ENCODE results near the gene ECM1. TPM values are rescaled to one million over a fixed set of nuclear protein-coding genes. Genes with fewer than 3 reads are reported as not detected.

Gene ECM1
- total RNA-seq, 1 experiment from 2014 or later, result 10.3 TPM

- peaks cover 27% of the 10 kb centered on the region for H3K4me1 ChIP-seq (replicated peaks; ENCODE audit: insufficient read depth)
- no peak for DNase-seq
- no peak overlapping the region for H3K27ac ChIP-seq
- no peaks in the 10 kb centered on the region for H3K9me2 ChIP-seq (ENCODE audit: insufficient read depth)
- H2AFZ ChIP-seq, result no peak overlapping the region
- TF ChIP-seq, protein P1, sequence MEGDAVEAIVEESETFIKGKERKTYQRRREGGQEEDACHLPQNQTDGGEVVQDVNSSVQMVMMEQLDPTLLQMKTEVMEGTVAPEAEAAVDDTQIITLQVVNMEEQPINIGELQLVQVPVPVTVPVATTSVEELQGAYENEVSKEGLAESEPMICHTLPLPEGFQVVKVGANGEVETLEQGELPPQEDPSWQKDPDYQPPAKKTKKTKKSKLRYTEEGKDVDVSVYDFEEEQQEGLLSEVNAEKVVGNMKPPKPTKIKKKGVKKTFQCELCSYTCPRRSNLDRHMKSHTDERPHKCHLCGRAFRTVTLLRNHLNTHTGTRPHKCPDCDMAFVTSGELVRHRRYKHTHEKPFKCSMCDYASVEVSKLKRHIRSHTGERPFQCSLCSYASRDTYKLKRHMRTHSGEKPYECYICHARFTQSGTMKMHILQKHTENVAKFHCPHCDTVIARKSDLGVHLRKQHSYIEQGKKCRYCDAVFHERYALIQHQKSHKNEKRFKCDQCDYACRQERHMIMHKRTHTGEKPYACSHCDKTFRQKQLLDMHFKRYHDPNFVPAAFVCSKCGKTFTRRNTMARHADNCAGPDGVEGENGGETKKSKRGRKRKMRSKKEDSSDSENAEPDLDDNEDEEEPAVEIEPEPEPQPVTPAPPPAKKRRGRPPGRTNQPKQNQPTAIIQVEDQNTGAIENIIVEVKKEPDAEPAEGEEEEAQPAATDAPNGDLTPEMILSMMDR (conservative IDR thresholded peaks at IDR 0.05), result no peak
- no peak for TF ChIP-seq EZH2 (IDR thresholded peaks at IDR 0.05; ENCODE audit: low read depth)
- H3K27me3 ChIP-seq (ENCODE audit: insufficient read depth, low read depth), result no peaks in the 10 kb centered on the region
- H3K79me2 ChIP-seq (ENCODE audit: low read depth), result peaks cover 21% of the 10 kb centered on the region
- no peak overlapping the region for H3K4me3 ChIP-seq
- H3K9me3 ChIP-seq (ENCODE audit: insufficient read depth, low read depth), result no peaks in the 10 kb centered on the region
- no TSS peak for BruUV-seq (replicated peaks)
- no peaks in the 10 kb centered on the region for H4K20me1 ChIP-seq (ENCODE audit: insufficient read depth)
- ChIA-PET POLR2A (ENCODE audit: unreplicated experiment) (no interaction called here), CTCF (no interaction called here)
- H3F3A ChIP-seq (ENCODE audit: insufficient read depth, low read depth), result peaks cover 43% of the 10 kb centered on the region
- intact Hi-C loops (cut with micrococcal nuclease; ENCODE audit: unreplicated experiment), result no loop called here
- H3K4me2 ChIP-seq, result no peak overlapping the region
- H3K36me3 ChIP-seq (ENCODE audit: low read depth), result no peaks in the 10 kb centered on the region
Measured at GRCh38 chr1:150557065-150557600, 49.2 kb downstream of the ECM1 start.

DNA sequence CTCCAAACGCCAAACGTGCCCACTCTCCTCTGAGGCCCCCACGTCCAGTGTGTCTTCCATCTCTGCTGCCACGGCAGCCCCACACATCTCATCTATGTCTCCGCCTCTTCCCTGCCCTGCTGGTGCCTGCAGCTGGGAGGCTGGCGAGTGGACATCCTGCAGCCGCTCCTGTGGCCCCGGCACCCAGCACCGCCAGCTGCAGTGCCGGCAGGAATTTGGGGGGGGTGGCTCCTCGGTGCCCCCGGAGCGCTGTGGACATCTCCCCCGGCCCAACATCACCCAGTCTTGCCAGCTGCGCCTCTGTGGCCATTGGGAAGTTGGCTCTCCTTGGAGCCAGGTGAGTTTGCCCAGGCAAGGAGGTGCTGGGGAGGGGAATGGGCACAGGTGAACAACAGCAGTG is 49.9 kb downstream of the ECM1 start:
- Histone ChIP-seq H3K27me3 (ENCODE audit: insufficient read depth, low read depth) (no peaks in the 10 kb centered on the region), H3K9me2 (ENCODE audit: insufficient read depth) (no peaks in the 10 kb centered on the region), H3K79me2 (ENCODE audit: low read depth) (peaks cover 28% of the 10 kb centered on the region), H3K9me3 (ENCODE audit: insufficient read depth, low read depth) (no peaks in the 10 kb centered on the region), H3K27ac (no peak overlapping the region), H3K4me3 (no peak overlapping the region), H3K4me2 (no peak overlapping the region), H3K36me3 (ENCODE audit: low read depth) (no peaks in the 10 kb centered on the region), H2AFZ (no peak overlapping the region), H4K20me1 (ENCODE audit: insufficient read depth) (no peaks in the 10 kb centered on the region), H3K4me1 (replicated peaks; ENCODE audit: insufficient read depth) (peaks cover 29% of the 10 kb centered on the region), H3F3A (ENCODE audit: insufficient read depth, low read depth) (peaks cover 45% of the 10 kb centered on the region)
- ChIA-PET CTCF (no interaction called here), POLR2A (ENCODE audit: unreplicated experiment) (interaction anchor here (0.7 kb wide), 1 partner anchor 13 kb away, joined by 5 read pairs; no protein-coding TSS in a partner anchor)
- intact Hi-C loops (cut with micrococcal nuclease; ENCODE audit: unreplicated experiment), result no loop called here
- no TSS peak for BruUV-seq (replicated peaks)
- TF ChIP-seq, protein P1 (conservative IDR thresholded peaks at IDR 0.05), result no peak
- no peak for TF ChIP-seq EZH2 (IDR thresholded peaks at IDR 0.05; ENCODE audit: low read depth)
- DNase-seq, result no peak

GRCh38 chr1:150558303-150558704 is 50.4 kb downstream of the ECM1 start:
- Histone ChIP-seq H3K4me1 (replicated peaks; ENCODE audit: insufficient read depth) (peaks cover 29% of the 10 kb centered on the region), H4K20me1 (ENCODE audit: insufficient read depth) (no peaks in the 10 kb centered on the region), H2AFZ (no peak overlapping the region), H3K9me3 (ENCODE audit: insufficient read depth, low read depth) (no peaks in the 10 kb centered on the region), H3K9me2 (ENCODE audit: insufficient read depth) (no peaks in the 10 kb centered on the region), H3K36me3 (ENCODE audit: low read depth) (no peaks in the 10 kb centered on the region), H3K4me2 (no peak overlapping the region), H3K4me3 (no peak overlapping the region), H3K27ac (no peak overlapping the region), H3K27me3 (ENCODE audit: insufficient read depth, low read depth) (no peaks in the 10 kb centered on the region), H3K79me2 (ENCODE audit: low read depth) (peaks cover 33% of the 10 kb centered on the region), H3F3A (ENCODE audit: insufficient read depth, low read depth) (peaks cover 45% of the 10 kb centered on the region)
- intact Hi-C loops (cut with micrococcal nuclease; ENCODE audit: unreplicated experiment), result no loop called here
- DNase-seq, result no peak
- no TSS peak for BruUV-seq (replicated peaks)
- TF ChIP-seq, protein P1 (conservative IDR thresholded peaks at IDR 0.05), result no peak
- no peak for TF ChIP-seq EZH2 (IDR thresholded peaks at IDR 0.05; ENCODE audit: low read depth)
- POLR2A ChIA-PET (ENCODE audit: unreplicated experiment), result interaction anchor here (0.7 kb wide), 1 partner anchor 13 kb away, joined by 5 read pairs; no protein-coding TSS in a partner anchor
- CTCF ChIA-PET, result interaction anchor here (3.2 kb wide), 1 partner anchor 254 kb away, joined by 16 read pairs; no protein-coding TSS in a partner anchor
